H9 (cell line): Measurements from ENCODE around the gene SLC47A2. TPM values are rescaled to one million over a fixed set of nuclear protein-coding genes. Genes with fewer than 3 reads are reported as not detected.

Source experiments
- DNase-seq: peaks from one replicate; pipeline ENCODE4 v3.0.0-alpha.2; 2017
- H2AFZ ChIP-seq: one replicate; pipeline ENCODE4 v1.6.1; 2013; ENCODE audit warnings: mild to moderate bottlenecking, low read length, control low read depth, moderate library complexity
- H2AK5ac ChIP-seq: 2 replicates; pipeline ENCODE4 v1.6.1; 2013; ENCODE audit warnings: low read length, control low read depth, mixed read lengths; ENCODE audit not compliant: insufficient read length
- H2BK120ac ChIP-seq: one replicate; pipeline ENCODE4 v1.6.1; 2013; ENCODE audit warnings: low read depth, mild to moderate bottlenecking, low read length, control low read depth, inconsistent platforms; ENCODE audit not compliant: poor library complexity, severe bottlenecking
- H2BK12ac ChIP-seq: 2 replicates; pipeline ENCODE4 v1.6.1; 2013; ENCODE audit warnings: low read length, control low read depth, mixed read lengths, low read depth; ENCODE audit not compliant: insufficient read length
- H2BK15ac ChIP-seq: 2 replicates; pipeline ENCODE4 v1.6.1; 2013; ENCODE audit warnings: low read depth, low read length, control low read depth
- H2BK20ac ChIP-seq: one replicate; pipeline ENCODE4 v1.6.1; 2013; ENCODE audit warnings: low read depth, mild to moderate bottlenecking, low read length, control low read depth, inconsistent platforms; ENCODE audit not compliant: poor library complexity, severe bottlenecking
- H2BK5ac ChIP-seq: 2 replicates; pipeline ENCODE4 v1.6.1; 2013; ENCODE audit warnings: low read length, control low read depth, mixed read lengths; ENCODE audit not compliant: insufficient read length
- H3K14ac ChIP-seq: 2 replicates; pipeline ENCODE4 v1.6.1; 2013; ENCODE audit warnings: low read length, control low read depth; ENCODE audit not compliant: insufficient read depth
- H3K18ac ChIP-seq: 2 replicates; pipeline ENCODE4 v1.6.1; 2013; ENCODE audit warnings: low read depth, mild to moderate bottlenecking, mixed read lengths, low read length, control low read depth; ENCODE audit not compliant: insufficient read length
- H3K23ac ChIP-seq: 2 replicates; pipeline ENCODE4 v1.6.1; 2013; ENCODE audit warnings: low read length, control low read depth, mixed read lengths, low read depth; ENCODE audit not compliant: insufficient read length
- H3K23me2 ChIP-seq: 2 replicates; pipeline ENCODE4 v1.6.1; 2013; ENCODE audit warnings: low read depth, mild to moderate bottlenecking, mixed read lengths, low read length, control low read depth; ENCODE audit not compliant: insufficient read length, poor library complexity, severe bottlenecking
- H3K27ac ChIP-seq: 2 replicates; pipeline ENCODE4 v1.5.1; 2013; ENCODE audit warnings: low read length, control low read depth, mixed read lengths, low read depth; ENCODE audit not compliant: insufficient read length
- H3K27me3 ChIP-seq: 2 replicates; pipeline ENCODE4 v1.6.1; 2013; ENCODE audit warnings: low read length, control low read depth, inconsistent platforms; ENCODE audit not compliant: insufficient read depth
- H3K4ac ChIP-seq: 2 replicates; pipeline ENCODE4 v1.6.1; 2013; ENCODE audit warnings: low read depth, mild to moderate bottlenecking, control low read depth, inconsistent platforms, low read length, moderate library complexity
- H3K4me1 ChIP-seq: 2 replicates; pipeline ENCODE4 v1.6.1; 2013; ENCODE audit warnings: low read length, control low read depth, inconsistent platforms; ENCODE audit not compliant: insufficient read depth
- H3K4me2 ChIP-seq: 2 replicates; pipeline ENCODE4 v1.6.1; 2013; ENCODE audit warnings: low read length, control low read depth, mixed read lengths; ENCODE audit not compliant: insufficient read length, insufficient read depth
- H3K56ac ChIP-seq: 2 replicates; pipeline ENCODE4 v1.6.1; 2013; ENCODE audit warnings: low read depth, mild to moderate bottlenecking, mixed read lengths, low read length, control low read depth; ENCODE audit not compliant: insufficient read length
- H3K79me1 ChIP-seq: 2 replicates; pipeline ENCODE4 v1.6.1; 2013; ENCODE audit warnings: low read depth, mild to moderate bottlenecking, moderate library complexity, low read length, control low read depth, inconsistent platforms; ENCODE audit not compliant: insufficient read depth, poor library complexity, severe bottlenecking
- H3K79me2 ChIP-seq: 2 replicates; pipeline ENCODE4 v1.6.1; 2013; ENCODE audit warnings: low read length, control low read depth, inconsistent platforms; ENCODE audit not compliant: insufficient read depth
- H3K9ac ChIP-seq: 2 replicates; pipeline ENCODE4 v1.6.1; 2013; ENCODE audit warnings: low read length, control low read depth, mixed read lengths; ENCODE audit not compliant: insufficient read length; ENCODE audit errors: extremely low read depth
- H3K9me3 ChIP-seq: one replicate; pipeline ENCODE4 v1.6.1; 2013; ENCODE audit warnings: low read depth, low read length, inconsistent platforms; ENCODE audit not compliant: control insufficient read depth
- H3T11ph ChIP-seq: one replicate; pipeline ENCODE4 v1.6.1; 2013; ENCODE audit warnings: mild to moderate bottlenecking, low read length, control low read depth, inconsistent platforms
- H4K20me1 ChIP-seq: one replicate; pipeline ENCODE4 v1.6.1; 2013; ENCODE audit not compliant: control insufficient read depth, insufficient read length, insufficient read depth
- H4K5ac ChIP-seq: 2 replicates; pipeline ENCODE4 v1.6.1; 2013; ENCODE audit warnings: low read depth, mild to moderate bottlenecking, mixed read lengths, low read length, control low read depth; ENCODE audit not compliant: insufficient read length
- H4K8ac ChIP-seq: replicated peaks from 2 replicates; pipeline ENCODE4 v1.6.1; 2013; ENCODE audit warnings: low read length, control low read depth, mixed read lengths, low read depth; ENCODE audit not compliant: insufficient read length
- H4K91ac ChIP-seq: 2 replicates; pipeline ENCODE4 v1.6.1; 2013; ENCODE audit warnings: low read depth, mild to moderate bottlenecking, moderate library complexity, mixed read lengths, low read length, control low read depth; ENCODE audit not compliant: insufficient read length
- H3K27ac Mint-ChIP-seq, 3 experiments: 2 replicates in 2 of 3; 3 replicates in 1 of 3; pipeline ENCODE4 v1.8.0; 2020 to 2021; ENCODE audit warnings: mixed read lengths in 3 of 3, mild to moderate bottlenecking in 1 of 3, moderate library complexity in 1 of 3
- H3K27me3 Mint-ChIP-seq: 2 replicates; pipeline ENCODE4 v1.8.0; 2021; ENCODE audit warnings: low read depth, mild to moderate bottlenecking, moderate library complexity, mixed read lengths
- H3K36me3 Mint-ChIP-seq, 3 experiments: 2 replicates in 2 of 3; 3 replicates in 1 of 3; pipeline ENCODE4 v1.8.0; 2020 to 2021; ENCODE audit warnings: low read depth in 3 of 3, mixed read lengths in 3 of 3; ENCODE audit not compliant: insufficient read depth in 1 of 3
- H3K4me1 Mint-ChIP-seq, 2 experiments: 2 replicates each; pipeline ENCODE4 v1.8.0; 2020; ENCODE audit warnings: mixed read lengths in 2 of 2
- H3K4me3 Mint-ChIP-seq, 2 experiments: 2 replicates in 1 of 2; 3 replicates in 1 of 2; pipeline ENCODE4 v1.8.0; 2020 to 2021; ENCODE audit warnings: mild to moderate bottlenecking in 2 of 2, mixed read lengths in 2 of 2, moderate library complexity in 1 of 2
- H3K9me3 Mint-ChIP-seq, 2 experiments: 2 replicates in 1 of 2; 3 replicates in 1 of 2; pipeline ENCODE4 v1.8.0; 2020; ENCODE audit warnings: mild to moderate bottlenecking in 2 of 2, mixed read lengths in 2 of 2, moderate library complexity in 1 of 2
- CTCF ChIP-seq: fragments of 200-600 bp; sonication (generic); conservative IDR thresholded peaks from 3 replicates; pipeline ENCODE4 v1.8.0; 2021; ENCODE audit warnings: antibody characterized with exemption, mild to moderate bottlenecking
- WGBS: extraction: QIAGEN DNeasy Blood & Tissue Kit; methylation state at CpG from one replicate; pipeline ENCODE4 v1.1.7; 2013; ENCODE audit warnings: missing lambda C conversion rate, low lambda C conversion rate, mixed read lengths; ENCODE audit not compliant: insufficient read length; ENCODE audit errors: extremely low coverage; 5-methylcytosine and 5-hydroxymethylcytosine counted together
- total RNA-seq: library from RNA; stranded (reverse); gene quantifications from 2 replicates; pipeline ENCODE4 v1.2.1, GENCODE V29; 2021

SLC47A2 gene
- total RNA-seq, 1 experiment from 2014 or later: not detected

GRCh38 chr17:19728084-19728495, 11.7 kb upstream of the SLC47A2 start:
- WGBS: no CpG with 5 or more reads among the region's 7 CpGs
- H3K27me3 Mint-ChIP-seq: peaks cover 4% of the 10 kb centered on the region
- Histone ChIP-seq H3K4me1 (no peaks in the 10 kb centered on the region), H2AK5ac (no peak overlapping the region), H3K4me2 (no peak overlapping the region), H3K9me3 (no peaks in the 10 kb centered on the region), H3K23me2 (no peaks in the 10 kb centered on the region), H2BK12ac (no peak overlapping the region), H2BK20ac (no peak overlapping the region), H2BK15ac (no peak overlapping the region), H4K20me1 (no peaks in the 10 kb centered on the region), H4K91ac (no peak overlapping the region), H3K4ac (no peak overlapping the region), H3K56ac (no peak overlapping the region), H3K23ac (no peak overlapping the region), H3K9ac (no peak overlapping the region), H3K14ac (no peak overlapping the region), H4K5ac (no peak overlapping the region), H3K27ac (no peak overlapping the region), H3K27me3 (no peaks in the 10 kb centered on the region), H2BK120ac (no peak overlapping the region), H3K79me2 (no peaks in the 10 kb centered on the region), H2BK5ac (no peak overlapping the region), H3T11ph (no peak overlapping the region), H2AFZ (no peak overlapping the region), H3K18ac (no peak overlapping the region), H3K79me1 (no peaks in the 10 kb centered on the region), H4K8ac (no peak overlapping the region)
- H3K4me3 Mint-ChIP-seq: no peak overlapping the region
- H3K36me3 Mint-ChIP-seq: no peaks in the 10 kb centered on the region
- no peaks in the 10 kb centered on the region for H3K4me1 Mint-ChIP-seq
- H3K9me3 Mint-ChIP-seq: no peaks in the 10 kb centered on the region
- no peak for TF ChIP-seq CTCF
- 0 out of 7 replicates have a peak overlapping the region, but pooled peaks of 1 of the 3 experiments have one; percentile 18 for H3K27ac Mint-ChIP-seq
- DNase-seq: no peak
